ENCODE measurements around the gene ZNF24.

Gene ZNF24

GRCh38 chr18:35290094-35290735 lies 54.0 kb downstream of the ZNF24 start, which contains the start of gene ZSCAN30:
Gene ZSCAN30, minus strand, starts transcription at chr18:35290229. Its CDS starts 25,877 bp downstream, at chr18:35264352.
- DNase-seq = peak; percentile 97

- peak; percentile 40 for DNase-seq
These were observed 54.5 kb downstream of the ZNF24 start for GRCh38 chr18:35289727-35290093.

- no peak for DNase-seq
These were observed 54.9 kb downstream of the ZNF24 start for GRCh38 chr18:35289293-35289692.

- no peak for DNase-seq
These were observed 59.4 kb downstream of the ZNF24 start for GRCh38 chr18:35284841-35285240.

- no peak for DNase-seq
These were observed 60.1 kb downstream of the ZNF24 start for GRCh38 chr18:35283923-35284794.

- DNase-seq = no peak
These were observed 61.9 kb downstream of the ZNF24 start for GRCh38 chr18:35282353-35282752.
